ENCODE measurements around the gene COL23A1.

The COL23A1 gene

DNA sequence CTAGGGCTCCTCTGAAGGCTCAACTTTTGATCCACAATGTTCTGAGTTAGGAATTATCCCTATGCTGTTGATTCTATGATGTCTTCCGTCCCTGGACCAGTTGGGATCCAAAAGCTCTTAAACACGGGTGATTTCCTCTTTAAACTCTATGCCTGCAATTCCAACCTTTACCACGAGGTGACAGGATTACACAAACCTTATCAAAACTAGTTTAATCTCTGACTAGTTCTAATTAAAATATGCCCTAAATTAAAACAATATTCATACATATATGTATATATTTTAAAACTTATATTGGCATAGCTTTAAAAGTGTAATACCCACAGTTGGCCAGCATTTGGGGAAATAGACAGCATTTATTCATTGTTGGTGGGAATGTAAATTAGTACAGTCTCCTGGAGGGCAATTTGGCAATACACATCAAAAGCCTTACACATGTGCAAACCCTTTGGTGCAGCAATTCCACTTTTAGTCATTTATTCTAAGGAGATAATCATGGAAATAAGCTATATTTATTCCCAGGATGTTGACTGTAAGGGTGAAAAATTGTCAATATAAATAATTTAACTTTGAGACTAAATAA, 306.0 kb downstream of the COL23A1 start:
- no peak for DNase-seq (ENCODE audit: low spot score)

DNA sequence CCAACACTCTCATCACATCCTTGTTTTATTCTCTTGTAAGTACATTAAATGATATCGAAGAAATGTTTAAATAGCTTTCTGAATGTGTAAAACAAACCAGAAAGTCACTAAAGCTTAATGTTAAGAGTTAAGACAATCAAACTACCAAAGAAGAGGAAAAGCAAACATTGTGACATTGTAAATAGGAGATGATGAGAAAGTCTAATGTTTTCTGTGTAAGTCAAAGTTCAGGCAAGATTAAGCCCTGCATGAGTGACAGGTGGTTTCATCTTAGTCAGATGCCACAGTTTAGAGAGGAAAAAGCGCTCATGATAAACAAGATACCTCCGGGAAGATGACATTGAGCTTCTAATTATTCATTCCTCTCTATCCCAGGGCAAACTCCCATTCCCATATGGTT, 306.7 kb downstream of the COL23A1 start:
- no peak for DNase-seq (ENCODE audit: low spot score)

GRCh38 chr5:178282391-178282790, 307.8 kb downstream of the COL23A1 start:
- no peak for DNase-seq (ENCODE audit: low spot score)

DNA sequence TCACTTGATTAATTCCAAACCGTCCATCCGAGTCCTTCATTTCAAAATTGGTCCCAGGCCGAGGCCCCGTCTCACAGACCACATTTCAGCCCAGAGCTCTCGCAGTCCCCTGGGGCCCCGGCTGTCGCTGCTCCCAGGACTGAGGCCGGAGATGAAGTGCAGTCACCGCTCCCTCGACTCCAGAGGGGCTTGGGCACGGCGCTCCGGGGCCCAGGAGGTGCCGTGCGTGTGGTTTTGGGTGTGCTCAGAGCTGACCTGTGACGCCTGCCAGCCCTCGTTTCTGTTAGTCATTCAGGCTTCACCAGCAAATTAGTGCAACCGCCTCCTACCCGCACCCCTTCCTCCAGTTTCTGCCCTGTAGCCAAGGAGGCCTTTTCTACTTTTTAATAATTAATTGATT, 308.9 kb downstream of the COL23A1 start:
- DNase-seq (ENCODE audit: low spot score): no peak

DNA sequence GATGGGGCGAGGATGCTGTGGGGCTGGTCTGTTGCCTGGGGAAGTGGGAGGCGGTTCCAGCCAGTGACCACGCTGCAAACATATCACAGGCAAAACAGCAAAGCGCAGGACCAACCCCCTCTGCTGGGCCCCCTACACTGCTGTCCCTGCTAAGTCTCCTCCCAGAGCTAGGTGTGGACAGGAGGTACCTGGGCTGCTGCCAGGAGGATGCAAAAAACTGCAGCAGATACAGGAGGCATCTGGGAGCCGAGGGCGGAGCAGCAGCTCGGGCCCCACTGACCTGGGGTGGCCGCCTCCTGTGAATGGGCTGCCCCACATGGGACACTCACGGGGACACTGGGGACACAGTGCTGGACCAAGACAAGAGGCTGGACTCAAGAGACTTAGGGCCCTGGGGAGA, 309.6 kb downstream of the COL23A1 start:
- no peak for DNase-seq (ENCODE audit: low spot score)

GRCh38 chr5:178279723-178280438, 310.3 kb downstream of the COL23A1 start:
- peak; percentile 82 for DNase-seq (ENCODE audit: low spot score)

GRCh38 chr5:178279026-178279722, 311.0 kb downstream of the COL23A1 start:
- no peak for DNase-seq (ENCODE audit: low spot score)

DNA sequence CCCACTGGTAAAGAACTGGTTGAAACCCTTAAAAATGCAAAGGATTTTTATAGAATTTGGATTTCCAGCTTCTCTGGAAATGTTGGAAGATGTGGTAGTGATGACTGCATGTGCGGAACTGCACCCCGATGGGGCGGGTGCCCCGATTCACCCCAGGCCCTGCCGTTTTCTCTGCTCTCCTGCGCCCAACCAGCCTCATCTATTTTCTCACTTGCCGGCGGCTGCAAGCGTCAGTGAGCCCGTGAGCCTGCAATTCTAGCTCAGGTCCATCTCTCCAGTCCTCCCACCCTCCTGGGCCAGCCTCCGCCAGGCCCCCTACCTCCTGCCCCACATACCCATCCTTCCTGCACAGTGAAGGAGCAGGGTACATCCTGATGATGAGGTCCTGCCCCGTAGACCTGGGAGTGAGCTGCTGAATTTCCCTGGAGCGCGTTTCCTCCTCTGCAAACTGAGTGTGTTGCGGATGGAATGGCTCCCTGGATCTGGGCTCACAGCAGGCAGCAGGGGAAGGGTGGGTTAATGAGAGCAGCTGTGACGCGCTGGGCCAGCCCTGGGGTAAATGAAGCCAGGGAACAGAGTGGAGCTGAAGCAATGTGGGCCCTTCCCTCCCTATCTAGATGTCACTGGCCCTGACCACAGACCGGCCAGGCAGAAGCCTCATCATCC, 311.7 kb downstream of the COL23A1 start:
- DNase-seq (ENCODE audit: low spot score): no peak

DNA sequence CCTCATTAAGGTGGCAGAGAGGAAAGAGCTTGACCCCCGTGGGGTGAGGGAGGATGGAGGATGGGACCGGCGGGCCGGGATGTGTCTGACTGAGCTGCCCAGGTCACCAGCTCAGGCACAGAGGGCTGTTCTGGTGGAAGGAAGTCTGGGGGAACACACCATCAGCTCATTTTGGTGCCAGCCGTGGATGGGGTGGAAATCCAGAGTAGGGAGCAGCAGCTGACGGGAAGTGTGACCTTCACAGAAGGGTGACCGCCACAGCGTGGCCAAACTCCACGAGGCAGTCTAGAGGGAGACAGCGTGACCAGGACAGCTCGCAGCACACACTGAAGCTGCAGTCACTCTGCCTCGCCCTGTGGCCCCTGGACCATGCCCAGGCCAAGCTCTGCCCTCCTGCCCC, 312.3 kb downstream of the COL23A1 start:
- no peak for DNase-seq (ENCODE audit: low spot score)

DNA sequence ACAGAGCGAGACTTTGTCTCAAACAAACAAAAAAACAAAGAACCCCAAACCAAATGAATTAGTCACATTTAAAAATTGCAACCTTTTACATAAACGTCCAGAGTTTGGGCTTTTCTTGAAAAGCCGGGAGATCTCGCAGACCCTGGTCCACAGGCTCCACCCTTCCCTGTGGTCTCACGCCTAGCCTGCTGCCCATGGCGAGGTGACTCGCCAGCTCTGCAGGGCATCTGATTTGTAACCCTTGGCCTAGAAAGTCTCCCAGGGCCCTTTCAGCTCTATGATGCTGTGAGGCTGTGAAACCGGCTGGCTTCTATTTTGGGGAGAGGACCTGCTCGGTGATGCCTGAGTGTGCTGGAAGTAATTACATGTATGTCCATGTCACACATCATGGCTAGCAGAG, 312.8 kb downstream of the COL23A1 start:
- DNase-seq (ENCODE audit: low spot score): no peak

DNA sequence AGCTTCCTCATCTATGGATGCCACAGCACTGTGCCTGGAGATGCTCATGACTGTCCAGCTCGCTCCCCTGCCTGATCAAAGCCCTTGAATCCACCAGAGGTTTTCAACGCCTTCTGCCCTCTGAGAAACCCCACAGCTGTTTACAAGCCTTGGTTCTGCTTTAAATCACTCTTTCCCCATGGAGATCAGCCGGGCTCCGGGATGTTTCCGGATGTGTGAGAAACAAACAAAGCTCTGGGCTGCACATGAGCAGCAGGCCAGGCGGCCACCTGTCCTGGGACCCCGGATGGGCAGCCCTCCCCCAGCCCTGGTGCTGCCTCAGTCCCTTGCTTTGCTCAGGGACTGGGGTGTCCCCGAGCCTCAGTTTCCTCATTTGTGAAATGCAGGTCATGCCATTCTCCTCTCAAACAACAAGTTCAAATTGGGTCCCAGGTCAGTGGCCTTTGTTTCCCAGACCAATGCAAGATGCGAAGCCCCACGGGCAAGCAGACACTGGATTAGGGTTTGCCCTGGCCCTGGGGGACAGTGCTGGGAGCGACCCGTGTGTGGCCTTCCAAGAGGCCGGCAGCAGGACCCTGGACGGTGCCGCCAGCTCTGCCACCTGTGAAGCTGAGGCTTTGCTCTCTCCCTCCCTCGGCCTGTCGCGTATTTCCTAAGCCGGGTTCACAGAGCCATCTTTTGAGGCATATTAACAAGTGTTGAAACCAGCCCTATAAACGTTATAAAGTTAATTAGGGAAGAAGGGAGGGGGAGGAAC, 315.2 kb downstream of the COL23A1 start:
- no peak for DNase-seq (ENCODE audit: low spot score)

- DNase-seq (ENCODE audit: low spot score): no peak
Observed at GRCh38 chr5:178273665-178274541, 316.3 kb downstream of the COL23A1 start.

DNA sequence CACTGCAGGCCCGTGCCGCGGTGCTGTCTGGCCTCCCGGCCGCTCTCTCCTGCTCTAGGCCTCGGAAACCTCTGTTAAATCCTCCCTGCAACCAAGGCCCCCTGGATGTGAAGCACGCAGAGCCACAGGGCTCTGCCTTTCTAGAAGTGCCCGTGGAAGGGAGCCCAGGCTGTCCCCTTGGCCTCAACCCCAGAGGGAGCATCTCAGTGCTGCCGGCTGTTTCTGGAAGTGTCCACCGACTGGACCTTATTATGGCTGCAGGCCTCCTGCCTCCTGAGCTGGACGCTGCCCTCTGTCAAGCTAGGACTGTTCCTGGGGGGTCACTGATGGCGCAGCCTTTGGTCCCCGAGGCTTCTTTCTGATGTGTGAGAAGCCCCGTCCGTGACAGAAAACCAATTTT, 317.2 kb downstream of the COL23A1 start:
- DNase-seq (ENCODE audit: low spot score): no peak

DNA sequence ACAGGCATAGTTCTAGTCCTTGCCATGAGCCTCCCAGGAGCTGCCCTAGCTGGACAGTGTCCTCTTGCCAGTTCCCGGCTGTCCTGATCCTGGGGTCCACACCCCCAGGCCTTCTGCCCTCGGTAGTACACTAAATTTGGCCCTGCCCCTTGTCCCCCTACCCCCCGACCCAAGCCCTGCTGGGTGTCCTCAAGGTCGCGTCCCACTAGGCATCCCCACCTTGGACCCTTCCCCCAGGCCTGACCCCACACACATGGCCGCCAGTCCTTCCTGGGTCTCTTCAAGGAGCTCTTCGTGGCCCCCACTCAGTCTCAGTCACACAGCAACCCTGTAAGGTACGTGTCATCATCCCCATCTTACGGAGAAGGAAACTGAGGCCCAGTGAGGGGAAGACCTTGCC, 317.6 kb downstream of the COL23A1 start:
- no peak for DNase-seq (ENCODE audit: low spot score)

- no peak for DNase-seq (ENCODE audit: low spot score)
Observed at GRCh38 chr5:178271726-178272479, 318.3 kb downstream of the COL23A1 start.

- no peak for DNase-seq (ENCODE audit: low spot score)
Observed at GRCh38 chr5:178271231-178271630, 319.0 kb downstream of the COL23A1 start.

DNA sequence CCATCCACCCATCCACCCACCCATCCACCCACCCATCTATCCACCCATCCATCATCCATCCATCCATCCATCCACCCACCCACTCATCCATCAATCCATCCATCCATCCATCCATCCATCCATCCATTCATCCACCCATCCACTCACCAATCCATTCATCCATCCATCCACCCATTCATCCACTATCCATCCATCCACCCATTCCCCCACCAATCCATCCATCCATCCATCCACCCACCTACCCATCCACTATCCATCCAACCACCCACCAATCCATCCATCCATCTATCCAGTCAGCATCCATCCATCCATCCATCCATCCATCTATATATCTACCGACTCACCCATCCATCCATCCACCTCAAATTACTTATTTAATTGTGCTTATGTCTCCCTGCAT, 320.7 kb downstream of the COL23A1 start:
- no peak for DNase-seq (ENCODE audit: low spot score)

GRCh38 chr5:178267876-178268275, 322.3 kb downstream of the COL23A1 start:
- no peak for DNase-seq (ENCODE audit: low spot score)

DNA sequence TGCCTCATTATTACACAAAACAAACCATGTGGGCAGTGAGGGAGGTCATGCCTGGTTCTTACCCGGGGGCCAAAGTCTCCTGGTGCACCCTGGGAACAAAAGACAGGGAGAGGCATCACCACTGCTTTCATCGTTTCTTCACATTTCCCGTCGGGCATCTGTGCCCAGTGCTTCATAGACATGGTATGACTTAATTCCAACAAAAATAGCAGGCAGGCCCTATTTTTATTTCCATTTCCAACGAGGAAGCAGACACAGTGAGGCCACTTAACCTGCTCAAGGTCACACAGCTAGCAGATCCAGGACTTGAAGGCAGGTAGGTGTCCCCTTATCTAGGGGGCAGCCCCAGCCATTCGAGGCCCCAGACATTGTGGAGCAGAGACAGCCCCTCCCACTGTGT, 322.9 kb downstream of the COL23A1 start:
- no peak for DNase-seq (ENCODE audit: low spot score)

GRCh38 chr5:178266581-178266980, 323.6 kb downstream of the COL23A1 start:
- no peak for DNase-seq (ENCODE audit: low spot score)
